Thoracic aorta (tissue), 2 donors: ENCODE measurements around the gene RNF146. TPM values are rescaled to one million over a fixed set of nuclear protein-coding genes. Genes with fewer than 3 reads are reported as not detected.

Source experiments
- ATAC-seq: fragments of 150-250 bp; one replicate; pipeline ENCODE4 v1.8.0; 2017; ENCODE audit warnings: low read depth; ENCODE audit not compliant: insufficient number of reproducible peaks, low FRiP score
- DNase-seq: peaks from one replicate; pipeline ENCODE4 v3.0.0-alpha.2; 2020; ENCODE audit warnings: low spot score
- H3K27ac ChIP-seq, 2 donors: fragments of 200-600 bp; sonication (generic); 1 replicate in 1 of 2; 2 replicates in 1 of 2; pipeline ENCODE4 v1.5.1; 2016; ENCODE audit warnings: mild to moderate bottlenecking in 2 of 2, moderate library complexity in 2 of 2
- H3K27me3 ChIP-seq: fragments of 200-600 bp; sonication (generic); replicated peaks from 2 replicates; pipeline ENCODE4 v1.6.0; 2016; ENCODE audit warnings: mild to moderate bottlenecking; ENCODE audit not compliant: insufficient read depth
- H3K36me3 ChIP-seq: fragments of 200-600 bp; sonication (generic); one replicate; pipeline ENCODE4 v1.5.1; 2016
- H3K4me1 ChIP-seq, 2 donors: fragments of 200-600 bp; sonication (generic); 1 replicate in 1 of 2; 2 replicates in 1 of 2; pipeline versions ENCODE4 v1.5.1 to v1.6.0; 2016; ENCODE audit warnings: low read depth in 2 of 2, mild to moderate bottlenecking in 1 of 2; ENCODE audit not compliant: control insufficient read depth in 1 of 2
- H3K4me3 ChIP-seq: fragments of 200-600 bp; sonication (generic); 2 replicates; pipeline ENCODE4 v1.5.1; 2016; ENCODE audit warnings: mild to moderate bottlenecking
- H3K9me3 ChIP-seq: fragments of 200-600 bp; sonication (generic); 2 replicates; pipeline ENCODE4 v1.5.1; 2016
- total RNA-seq, 2 donors: library from RNA; depleted of rRNA; stranded (reverse); fragments of >200 nt; gene quantifications; one replicate each; pipeline versions ENCODE4 v1.1.0 to v1.2.3, GENCODE V29; 2016
- TF ChIP-seq, protein P1 (sequence below): fragments of 200-600 bp; sonication (generic); IDR thresholded peaks from one replicate; pipeline ENCODE4 v1.5.1; 2019; ENCODE audit warnings: antibody characterized with exemption

The RNF146 gene
- total RNA-seq, 2 donors from 2014 or later: 37.6 to 79.6 TPM

DNA sequence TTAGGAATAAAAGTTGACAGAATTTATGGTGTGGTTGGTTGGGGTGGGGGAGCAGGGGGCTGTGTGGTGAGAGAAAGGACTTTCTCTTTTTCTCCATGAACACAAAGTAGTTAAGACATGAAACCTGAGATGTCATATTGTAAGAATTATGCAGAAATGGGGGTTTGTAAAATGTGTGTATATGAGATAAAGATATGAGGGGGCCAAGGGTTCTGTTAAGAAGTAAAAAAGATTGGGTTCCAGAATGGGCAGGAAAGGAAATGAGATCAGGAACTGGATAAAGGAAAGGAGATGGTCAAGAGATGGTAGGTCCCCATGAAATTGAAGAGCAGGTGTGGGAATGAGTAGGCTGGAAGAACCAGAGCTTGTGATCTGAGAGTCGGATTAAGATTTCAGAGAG lies 9.7 kb downstream of the RNF146 start:
- no peaks in the 10 kb centered on the region for H3K9me3 ChIP-seq
- TF ChIP-seq, protein P1, sequence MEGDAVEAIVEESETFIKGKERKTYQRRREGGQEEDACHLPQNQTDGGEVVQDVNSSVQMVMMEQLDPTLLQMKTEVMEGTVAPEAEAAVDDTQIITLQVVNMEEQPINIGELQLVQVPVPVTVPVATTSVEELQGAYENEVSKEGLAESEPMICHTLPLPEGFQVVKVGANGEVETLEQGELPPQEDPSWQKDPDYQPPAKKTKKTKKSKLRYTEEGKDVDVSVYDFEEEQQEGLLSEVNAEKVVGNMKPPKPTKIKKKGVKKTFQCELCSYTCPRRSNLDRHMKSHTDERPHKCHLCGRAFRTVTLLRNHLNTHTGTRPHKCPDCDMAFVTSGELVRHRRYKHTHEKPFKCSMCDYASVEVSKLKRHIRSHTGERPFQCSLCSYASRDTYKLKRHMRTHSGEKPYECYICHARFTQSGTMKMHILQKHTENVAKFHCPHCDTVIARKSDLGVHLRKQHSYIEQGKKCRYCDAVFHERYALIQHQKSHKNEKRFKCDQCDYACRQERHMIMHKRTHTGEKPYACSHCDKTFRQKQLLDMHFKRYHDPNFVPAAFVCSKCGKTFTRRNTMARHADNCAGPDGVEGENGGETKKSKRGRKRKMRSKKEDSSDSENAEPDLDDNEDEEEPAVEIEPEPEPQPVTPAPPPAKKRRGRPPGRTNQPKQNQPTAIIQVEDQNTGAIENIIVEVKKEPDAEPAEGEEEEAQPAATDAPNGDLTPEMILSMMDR: no peak
- no peaks in the 10 kb centered on the region for H3K36me3 ChIP-seq
- H3K4me3 ChIP-seq: no peak overlapping the region
- no peak for ATAC-seq
- no peak overlapping the region for H3K27ac ChIP-seq
- peaks cover 21 to 49% of the 10 kb centered on the region in 2 donors for H3K4me1 ChIP-seq
- no peaks in the 10 kb centered on the region for H3K27me3 ChIP-seq
- DNase-seq: no peak

- TF ChIP-seq, protein P1: no peak
- no peak overlapping the region for H3K27ac ChIP-seq
- no peak overlapping the region for H3K4me3 ChIP-seq
- DNase-seq: no peak
- no peaks in the 10 kb centered on the region for H3K9me3 ChIP-seq
- no peak for ATAC-seq
- no peaks in the 10 kb centered on the region for H3K27me3 ChIP-seq
- peaks cover 6% of the 10 kb centered on the region for H3K36me3 ChIP-seq
- peaks cover 9 to 40% of the 10 kb centered on the region in 2 donors for H3K4me1 ChIP-seq
These were observed 11.5 kb downstream of the RNF146 start for GRCh38 chr6:127277878-127278843.

DNA sequence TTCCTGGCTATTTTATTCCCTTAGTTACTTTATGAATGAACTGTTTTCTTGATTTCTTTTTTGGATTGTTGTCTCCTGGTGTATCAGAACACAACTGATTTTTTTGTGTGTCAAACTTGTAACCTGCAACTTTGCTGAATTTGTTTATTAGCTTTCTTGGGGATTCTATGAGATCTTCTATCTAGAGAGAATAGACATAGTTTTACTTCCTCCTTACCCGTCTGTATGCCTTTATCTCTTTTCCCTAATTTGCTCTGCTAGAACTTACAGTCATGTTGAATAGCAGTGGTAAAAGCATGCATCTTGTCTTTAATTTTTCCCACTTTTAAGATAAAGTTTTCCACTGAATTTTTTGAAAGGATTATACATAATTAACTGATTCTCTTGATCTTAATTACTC lies 13.2 kb downstream of the RNF146 start:
- Histone ChIP-seq H3K36me3 (peaks cover 6% of the 10 kb centered on the region), H3K27me3 (no peaks in the 10 kb centered on the region), H3K4me1 (peaks cover 12 to 33% of the 10 kb centered on the region in 2 donors), H3K4me3 (no peak overlapping the region), H3K27ac (no peak overlapping the region), H3K9me3 (no peaks in the 10 kb centered on the region)
- TF ChIP-seq, protein P1: no peak
- DNase-seq (no peak), ATAC-seq (no peak)

- ATAC-seq: no peak
- Histone ChIP-seq H3K9me3 (no peaks in the 10 kb centered on the region), H3K27ac (no peak overlapping the region), H3K4me3 (no peak overlapping the region), H3K36me3 (peaks cover 13% of the 10 kb centered on the region), H3K27me3 (no peaks in the 10 kb centered on the region), H3K4me1 (peaks cover 7 to 12% of the 10 kb centered on the region in 2 donors)
- no peak for DNase-seq
- TF ChIP-seq, protein P1: no peak
These were observed 15.5 kb downstream of the RNF146 start for GRCh38 chr6:127282184-127282583.

DNA sequence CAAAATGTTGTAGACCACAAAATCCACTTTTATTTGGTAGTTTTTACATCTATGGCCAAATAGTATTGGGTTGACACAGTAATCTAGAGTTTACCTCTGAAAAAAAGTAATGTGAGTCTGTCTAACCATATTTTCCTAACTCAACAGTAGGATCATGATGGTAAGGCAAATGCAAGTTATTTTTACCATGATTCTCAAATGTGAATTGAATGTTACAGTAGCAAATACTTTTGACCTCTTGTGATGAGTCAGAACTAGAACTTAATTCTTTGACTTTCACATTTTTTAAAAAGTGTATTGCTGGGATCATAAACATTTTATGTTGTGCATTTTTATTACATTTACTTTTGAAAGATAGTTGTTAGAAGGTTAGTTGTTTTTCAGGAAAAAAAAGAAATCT lies 22.0 kb downstream of the RNF146 start:
- no peak for ATAC-seq

More for the DNA sequence above, 22.0 kb downstream of the RNF146 start:
- TF ChIP-seq, protein P1: no peak
- Histone ChIP-seq H3K27ac (no peak overlapping the region), H3K36me3 (peaks cover 11% of the 10 kb centered on the region), H3K27me3 (no peaks in the 10 kb centered on the region), H3K4me1 (peaks cover 38 to 42% of the 10 kb centered on the region in 2 donors), H3K4me3 (no peak overlapping the region), H3K9me3 (no peaks in the 10 kb centered on the region)
- no peak for DNase-seq
